HepG2 (cell line): ENCODE results near the gene SKIDA1. TPM values are rescaled to one million over a fixed set of nuclear protein-coding genes. Genes with fewer than 3 reads are reported as not detected.

Source experiments
- ARNT2 ChIP-seq: sonication (generic); formaldehyde crosslinking; IDR thresholded peaks from 2 replicates; pipeline ENCODE4 v1.8.0; 2022; ENCODE audit warnings: mild to moderate bottlenecking, low read depth, missing genetic modification reagents, moderate library complexity
- BORCS8-MEF2B ChIP-seq: sonication (generic); formaldehyde crosslinking; IDR thresholded peaks from 2 replicates; pipeline ENCODE4 v1.8.0; 2022; ENCODE audit warnings: mild to moderate bottlenecking, missing genetic modification reagents
- EED ChIP-seq: sonication (generic); formaldehyde crosslinking; IDR thresholded peaks from 2 replicates; pipeline ENCODE4 v1.5.0; 2020; ENCODE audit warnings: mild to moderate bottlenecking, missing genetic modification reagents
- FOXJ3 ChIP-seq: sonication (generic); formaldehyde crosslinking; IDR thresholded peaks from 2 replicates; pipeline ENCODE4 v1.4.0; 2020; ENCODE audit warnings: missing genetic modification reagents, mild to moderate bottlenecking, borderline replicate concordance
- GTF2F1 ChIP-seq: fragments of 150-350 bp; IDR thresholded peaks from 2 replicates; pipeline ENCODE4 v1.6.1; 2014; ENCODE audit warnings: low read length
- MXD4 ChIP-seq: IDR thresholded peaks from 2 replicates; pipeline ENCODE4 v1.6.1; 2016; ENCODE audit warnings: mild to moderate bottlenecking, missing biosample characterization, missing genetic modification reagents
- NR2F1 ChIP-seq, 2 experiments: fragments of 450-650 bp in 1 of 2; formaldehyde crosslinking in 1 of 2; IDR thresholded peaks; 2 replicates each; pipeline versions ENCODE4 v1.5.0 to v1.6.1; 2016 to 2020; ENCODE audit warnings: mild to moderate bottlenecking in 1 of 2, missing compliant biosample characterization in 1 of 2, missing genetic modification reagents in 1 of 2, moderate library complexity in 1 of 2
- SMAD1 ChIP-seq: sonication (generic); formaldehyde crosslinking; IDR thresholded peaks from 2 replicates; pipeline ENCODE4 v1.4.0; 2020; ENCODE audit warnings: missing genetic modification reagents, low read depth, mild to moderate bottlenecking, borderline replicate concordance
- SOX6 ChIP-seq, 2 experiments: fragments of 450-650 bp in 1 of 2; sonication (generic) in 1 of 2; formaldehyde crosslinking in 1 of 2; IDR thresholded peaks; 2 replicates each; pipeline versions ENCODE4 v1.4.0 to v1.6.1; 2017 to 2020; ENCODE audit warnings: antibody characterized with exemption in 1 of 2, mild to moderate bottlenecking in 1 of 2, missing genetic modification reagents in 1 of 2
- ZNF143 ChIP-seq: sonication (generic); formaldehyde crosslinking; IDR thresholded peaks from 2 replicates; pipeline ENCODE4 v1.4.0; 2020; ENCODE audit warnings: missing genetic modification reagents
- ZNF207 ChIP-seq: fragments of 450-650 bp; IDR thresholded peaks from 2 replicates; pipeline ENCODE4 v1.6.1; 2016; ENCODE audit warnings: antibody characterized with exemption, borderline replicate concordance
- ZNF790 ChIP-seq: sonication (generic); formaldehyde crosslinking; IDR thresholded peaks from 2 replicates; pipeline ENCODE4 v1.8.0; 2022; ENCODE audit warnings: missing genetic modification reagents, mild to moderate bottlenecking, borderline replicate concordance
- ZNF850 ChIP-seq: sonication (generic); formaldehyde crosslinking; conservative IDR thresholded peaks from 2 replicates; pipeline ENCODE4 v1.9.0; 2021; ENCODE audit warnings: mild to moderate bottlenecking, missing genetic modification reagents
- ZSCAN31 ChIP-seq: sonication (generic); formaldehyde crosslinking; IDR thresholded peaks from 2 replicates; pipeline ENCODE4 v1.5.0; 2020; ENCODE audit warnings: low read depth, mild to moderate bottlenecking, missing genetic modification reagents
- polyA plus RNA-seq, 8 experiments: library from polyadenylated mRNA; depleted of rRNA in 3 of 8; stranded (reverse) in 7 of 8; unstranded in 1 of 8; fragments of >200 nt; fragmentation: Illumina TruSeq in 4 of 8; extraction: Trizol in 4 of 8; gene quantifications; 2 replicates each; pipeline versions ENCODE4 v1.2.1 to v1.2.3, GENCODE V29; 2011 to 2016; ENCODE audit warnings: low read depth in 4 of 8, missing spikeins in 1 of 8, mixed read lengths in 1 of 8; ENCODE audit not compliant: insufficient read depth in 1 of 8
- total RNA-seq, 5 experiments: library from RNA; depleted of rRNA; stranded (reverse); fragments of >200 nt; fragmentation: Illumina TruSeq; extraction: Trizol; gene quantifications; 2 replicates each; pipeline ENCODE4 v1.2.3, GENCODE V29; 2016; ENCODE audit warnings: low read depth in 1 of 5
- TF ChIP-seq, protein P1 (sequence below): sonication (generic); formaldehyde crosslinking; IDR thresholded peaks from 2 replicates; pipeline ENCODE4 v1.5.0; 2020; ENCODE audit warnings: mild to moderate bottlenecking, missing genetic modification reagents, moderate library complexity
- TF ChIP-seq, protein P2 (sequence below): sonication (generic); formaldehyde crosslinking; IDR thresholded peaks from 2 replicates; pipeline ENCODE4 v1.4.0; 2020; ENCODE audit warnings: missing genetic modification reagents
- TF ChIP-seq, protein P3 (sequence below): sonication (generic); formaldehyde crosslinking; IDR thresholded peaks from 2 replicates; pipeline ENCODE4 v1.4.0; 2020; ENCODE audit warnings: missing genetic modification reagents, borderline replicate concordance
- TF ChIP-seq, protein P4 (sequence below): sonication (generic); formaldehyde crosslinking; IDR thresholded peaks from 2 replicates; pipeline ENCODE4 v1.4.0; 2020; ENCODE audit warnings: mild to moderate bottlenecking, missing genetic modification reagents
- TF ChIP-seq, protein P5 (sequence below): sonication (generic); formaldehyde crosslinking; IDR thresholded peaks from 2 replicates; pipeline ENCODE4 v1.5.0; 2020; ENCODE audit warnings: mild to moderate bottlenecking, missing genetic modification reagents

Gene SKIDA1
- total and polyA plus RNA-seq, 2 of the 13 experiments (the other 11 are each of a cell fraction or from before 2014, with no cell fraction given) = 0.73 to 1.5 TPM

DNA sequence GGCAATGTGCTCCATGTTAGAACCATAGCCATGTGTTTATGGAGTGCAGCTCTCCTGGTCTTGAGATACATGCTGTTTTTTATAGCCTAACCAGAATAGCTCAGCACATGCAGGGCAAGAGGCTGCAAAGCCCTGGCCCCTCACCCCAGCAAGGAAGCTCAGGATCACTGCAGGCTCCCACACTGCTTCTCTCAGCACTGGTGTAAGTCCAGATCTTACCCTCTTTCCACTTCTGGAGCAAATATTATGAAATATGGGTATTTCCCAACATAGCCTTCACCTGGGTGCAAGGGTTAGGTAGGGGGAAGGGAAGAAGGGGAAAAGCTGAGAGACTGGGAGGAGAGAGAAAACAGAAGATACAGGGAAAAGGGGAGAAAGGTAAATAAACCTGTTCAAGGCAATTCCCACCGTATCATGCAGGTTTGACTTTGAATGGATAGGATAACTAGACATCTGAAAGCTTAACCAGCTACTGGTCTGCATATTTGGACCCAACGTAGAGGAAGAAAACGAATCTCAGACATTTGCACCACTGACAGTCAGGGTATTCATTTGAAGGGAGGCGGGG is 19.7 kb downstream of the SKIDA1 start (continued):
- TF ChIP-seq, protein P1, sequence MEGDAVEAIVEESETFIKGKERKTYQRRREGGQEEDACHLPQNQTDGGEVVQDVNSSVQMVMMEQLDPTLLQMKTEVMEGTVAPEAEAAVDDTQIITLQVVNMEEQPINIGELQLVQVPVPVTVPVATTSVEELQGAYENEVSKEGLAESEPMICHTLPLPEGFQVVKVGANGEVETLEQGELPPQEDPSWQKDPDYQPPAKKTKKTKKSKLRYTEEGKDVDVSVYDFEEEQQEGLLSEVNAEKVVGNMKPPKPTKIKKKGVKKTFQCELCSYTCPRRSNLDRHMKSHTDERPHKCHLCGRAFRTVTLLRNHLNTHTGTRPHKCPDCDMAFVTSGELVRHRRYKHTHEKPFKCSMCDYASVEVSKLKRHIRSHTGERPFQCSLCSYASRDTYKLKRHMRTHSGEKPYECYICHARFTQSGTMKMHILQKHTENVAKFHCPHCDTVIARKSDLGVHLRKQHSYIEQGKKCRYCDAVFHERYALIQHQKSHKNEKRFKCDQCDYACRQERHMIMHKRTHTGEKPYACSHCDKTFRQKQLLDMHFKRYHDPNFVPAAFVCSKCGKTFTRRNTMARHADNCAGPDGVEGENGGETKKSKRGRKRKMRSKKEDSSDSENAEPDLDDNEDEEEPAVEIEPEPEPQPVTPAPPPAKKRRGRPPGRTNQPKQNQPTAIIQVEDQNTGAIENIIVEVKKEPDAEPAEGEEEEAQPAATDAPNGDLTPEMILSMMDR (CRISPR knock-in tag) = 0 out of 2 replicates have a peak, but pooled peaks have one; percentile 17
- TF ChIP-seq BORCS8-MEF2B (CRISPR knock-in tag) = peak; percentile 93
- TF ChIP-seq ZNF850 (CRISPR knock-in tag) = no peak
- TF ChIP-seq FOXJ3 (CRISPR knock-in tag) = peak; percentile 93; the same call in 1 of the 2 replicates
- no peak for TF ChIP-seq SOX6 (IDR thresholded peaks at IDR 0.05)
- TF ChIP-seq SOX6 (CRISPR knock-in tag; IDR thresholded peaks at IDR 0.05) = peak; percentile 97
- TF ChIP-seq MXD4 (CRISPR knock-in tag) = no peak; the same call in 1 of the 2 replicates
- TF ChIP-seq EED = no peak; the same call in 1 of the 2 replicates
- TF ChIP-seq NR2F1 (CRISPR knock-in tag; IDR thresholded peaks at IDR 0.05) = peak; percentile 85 to 86
- TF ChIP-seq GTF2F1 = peak; percentile 25; the same call in 1 of the 2 replicates
- TF ChIP-seq ZNF143 (CRISPR knock-in tag) = peak; percentile 37; the same call in 1 of the 2 replicates
- TF ChIP-seq ZNF790 = 0 out of 2 replicates have a peak, but pooled peaks have one; percentile 37
- TF ChIP-seq, protein P2, sequence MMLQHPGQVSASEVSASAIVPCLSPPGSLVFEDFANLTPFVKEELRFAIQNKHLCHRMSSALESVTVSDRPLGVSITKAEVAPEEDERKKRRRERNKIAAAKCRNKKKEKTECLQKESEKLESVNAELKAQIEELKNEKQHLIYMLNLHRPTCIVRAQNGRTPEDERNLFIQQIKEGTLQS = peak; percentile 70; the same call in 1 of the 2 replicates
- TF ChIP-seq, protein P3, sequence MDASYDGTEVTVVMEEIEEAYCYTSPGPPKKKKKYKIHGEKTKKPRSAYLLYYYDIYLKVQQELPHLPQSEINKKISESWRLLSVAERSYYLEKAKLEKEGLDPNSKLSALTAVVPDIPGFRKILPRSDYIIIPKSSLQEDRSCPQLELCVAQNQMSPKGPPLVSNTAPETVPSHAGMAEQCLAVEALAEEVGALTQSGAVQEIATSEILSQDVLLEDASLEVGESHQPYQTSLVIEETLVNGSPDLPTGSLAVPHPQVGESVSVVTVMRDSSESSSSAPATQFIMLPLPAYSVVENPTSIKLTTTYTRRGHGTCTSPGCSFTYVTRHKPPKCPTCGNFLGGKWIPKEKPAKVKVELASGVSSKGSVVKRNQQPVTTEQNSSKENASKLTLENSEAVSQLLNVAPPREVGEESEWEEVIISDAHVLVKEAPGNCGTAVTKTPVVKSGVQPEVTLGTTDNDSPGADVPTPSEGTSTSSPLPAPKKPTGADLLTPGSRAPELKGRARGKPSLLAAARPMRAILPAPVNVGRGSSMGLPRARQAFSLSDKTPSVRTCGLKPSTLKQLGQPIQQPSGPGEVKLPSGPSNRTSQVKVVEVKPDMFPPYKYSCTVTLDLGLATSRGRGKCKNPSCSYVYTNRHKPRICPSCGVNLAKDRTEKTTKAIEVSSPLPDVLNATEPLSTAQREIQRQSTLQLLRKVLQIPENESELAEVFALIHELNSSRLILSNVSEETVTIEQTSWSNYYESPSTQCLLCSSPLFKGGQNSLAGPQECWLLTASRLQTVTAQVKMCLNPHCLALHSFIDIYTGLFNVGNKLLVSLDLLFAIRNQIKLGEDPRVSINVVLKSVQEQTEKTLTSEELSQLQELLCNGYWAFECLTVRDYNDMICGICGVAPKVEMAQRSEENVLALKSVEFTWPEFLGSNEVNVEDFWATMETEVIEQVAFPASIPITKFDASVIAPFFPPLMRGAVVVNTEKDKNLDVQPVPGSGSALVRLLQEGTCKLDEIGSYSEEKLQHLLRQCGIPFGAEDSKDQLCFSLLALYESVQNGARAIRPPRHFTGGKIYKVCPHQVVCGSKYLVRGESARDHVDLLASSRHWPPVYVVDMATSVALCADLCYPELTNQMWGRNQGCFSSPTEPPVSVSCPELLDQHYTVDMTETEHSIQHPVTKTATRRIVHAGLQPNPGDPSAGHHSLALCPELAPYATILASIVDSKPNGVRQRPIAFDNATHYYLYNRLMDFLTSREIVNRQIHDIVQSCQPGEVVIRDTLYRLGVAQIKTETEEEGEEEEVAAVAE (CRISPR knock-in tag) = peak; percentile 92; the same call in 1 of the 2 replicates
- TF ChIP-seq SMAD1 = no peak; the same call in 1 of the 2 replicates
- TF ChIP-seq ZSCAN31 = peak; percentile 80
- TF ChIP-seq, protein P4, sequence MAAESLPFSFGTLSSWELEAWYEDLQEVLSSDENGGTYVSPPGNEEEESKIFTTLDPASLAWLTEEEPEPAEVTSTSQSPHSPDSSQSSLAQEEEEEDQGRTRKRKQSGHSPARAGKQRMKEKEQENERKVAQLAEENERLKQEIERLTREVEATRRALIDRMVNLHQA (CRISPR knock-in tag) = peak; percentile 93; the same call in 1 of the 2 replicates
- TF ChIP-seq, protein P5, sequence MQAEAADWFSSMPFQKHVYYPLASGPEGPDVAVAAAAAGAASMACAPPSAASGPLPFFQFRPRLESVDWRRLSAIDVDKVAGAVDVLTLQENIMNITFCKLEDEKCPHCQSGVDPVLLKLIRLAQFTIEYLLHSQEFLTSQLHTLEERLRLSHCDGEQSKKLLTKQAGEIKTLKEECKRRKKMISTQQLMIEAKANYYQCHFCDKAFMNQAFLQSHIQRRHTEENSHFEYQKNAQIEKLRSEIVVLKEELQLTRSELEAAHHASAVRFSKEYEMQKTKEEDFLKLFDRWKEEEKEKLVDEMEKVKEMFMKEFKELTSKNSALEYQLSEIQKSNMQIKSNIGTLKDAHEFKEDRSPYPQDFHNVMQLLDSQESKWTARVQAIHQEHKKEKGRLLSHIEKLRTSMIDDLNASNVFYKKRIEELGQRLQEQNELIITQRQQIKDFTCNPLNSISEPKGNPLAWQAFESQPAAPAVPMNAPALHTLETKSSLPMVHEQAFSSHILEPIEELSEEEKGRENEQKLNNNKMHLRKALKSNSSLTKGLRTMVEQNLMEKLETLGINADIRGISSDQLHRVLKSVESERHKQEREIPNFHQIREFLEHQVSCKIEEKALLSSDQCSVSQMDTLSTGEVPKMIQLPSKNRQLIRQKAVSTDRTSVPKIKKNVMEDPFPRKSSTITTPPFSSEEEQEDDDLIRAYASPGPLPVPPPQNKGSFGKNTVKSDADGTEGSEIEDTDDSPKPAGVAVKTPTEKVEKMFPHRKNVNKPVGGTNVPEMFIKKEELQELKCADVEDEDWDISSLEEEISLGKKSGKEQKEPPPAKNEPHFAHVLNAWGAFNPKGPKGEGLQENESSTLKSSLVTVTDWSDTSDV (CRISPR knock-in tag) = no peak
- no peak for TF ChIP-seq ZNF207
- TF ChIP-seq ARNT2 (CRISPR knock-in tag) = peak; percentile 81
